Activated T-cell treated with anti-CD3 and anti-CD28 coated beads for 48 hours (primary cell): ENCODE measurements around the gene ZBTB47.

Experiments
- DNase-seq: peaks from one replicate; pipeline ENCODE4 v3.0.0-alpha.2; 2020; ENCODE audit warnings: low read depth

The ZBTB47 gene

DNA sequence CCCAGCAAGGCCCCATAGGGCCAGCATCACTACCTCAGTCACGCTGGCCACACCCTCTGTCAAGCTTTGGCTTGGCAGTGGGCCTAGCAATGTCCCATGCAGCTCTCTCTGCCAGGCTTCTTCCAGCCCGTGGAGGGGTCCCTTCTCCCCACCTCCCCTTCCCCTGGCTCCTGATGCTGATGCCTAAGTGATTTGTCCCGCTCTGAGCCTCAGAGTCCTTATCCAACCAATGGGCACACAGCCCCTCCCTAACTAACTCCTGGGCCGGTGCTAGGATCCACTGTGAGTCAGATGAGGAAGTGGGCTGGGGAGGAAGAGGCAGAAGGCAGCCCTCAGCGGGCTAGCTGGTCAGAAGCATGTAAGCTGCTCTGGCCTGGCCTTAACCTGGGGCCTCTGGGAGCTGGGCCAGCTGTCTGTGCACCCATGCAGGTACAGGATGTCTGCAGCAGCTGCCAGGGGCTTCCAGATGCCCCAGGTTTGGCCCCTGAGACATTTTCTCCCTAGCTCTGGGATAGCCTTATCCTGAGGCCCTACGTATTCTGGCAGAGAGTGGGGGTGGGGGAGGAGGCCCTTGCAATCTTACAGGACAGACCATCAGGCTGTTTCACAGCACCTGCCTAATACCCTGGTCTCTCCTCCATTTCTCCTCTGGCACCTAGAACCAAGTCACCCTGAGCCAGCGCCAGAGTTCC lies 740 bp upstream of the ZBTB47 start:
- DNase-seq: no peak

DNA sequence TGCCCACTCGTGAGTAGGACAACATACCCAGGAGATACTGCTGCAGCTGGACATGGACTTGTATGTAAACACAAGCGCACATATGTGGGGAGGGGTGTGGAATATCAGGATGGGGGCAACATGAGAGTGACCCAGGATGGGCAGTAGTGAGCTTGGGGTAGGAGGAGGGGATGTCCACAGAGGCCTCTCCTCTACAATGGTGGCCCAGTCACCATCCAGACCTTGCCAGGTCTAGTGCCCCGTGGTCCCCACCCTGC lies 266 bp upstream of the ZBTB47 start:
- DNase-seq: no peak

DNA sequence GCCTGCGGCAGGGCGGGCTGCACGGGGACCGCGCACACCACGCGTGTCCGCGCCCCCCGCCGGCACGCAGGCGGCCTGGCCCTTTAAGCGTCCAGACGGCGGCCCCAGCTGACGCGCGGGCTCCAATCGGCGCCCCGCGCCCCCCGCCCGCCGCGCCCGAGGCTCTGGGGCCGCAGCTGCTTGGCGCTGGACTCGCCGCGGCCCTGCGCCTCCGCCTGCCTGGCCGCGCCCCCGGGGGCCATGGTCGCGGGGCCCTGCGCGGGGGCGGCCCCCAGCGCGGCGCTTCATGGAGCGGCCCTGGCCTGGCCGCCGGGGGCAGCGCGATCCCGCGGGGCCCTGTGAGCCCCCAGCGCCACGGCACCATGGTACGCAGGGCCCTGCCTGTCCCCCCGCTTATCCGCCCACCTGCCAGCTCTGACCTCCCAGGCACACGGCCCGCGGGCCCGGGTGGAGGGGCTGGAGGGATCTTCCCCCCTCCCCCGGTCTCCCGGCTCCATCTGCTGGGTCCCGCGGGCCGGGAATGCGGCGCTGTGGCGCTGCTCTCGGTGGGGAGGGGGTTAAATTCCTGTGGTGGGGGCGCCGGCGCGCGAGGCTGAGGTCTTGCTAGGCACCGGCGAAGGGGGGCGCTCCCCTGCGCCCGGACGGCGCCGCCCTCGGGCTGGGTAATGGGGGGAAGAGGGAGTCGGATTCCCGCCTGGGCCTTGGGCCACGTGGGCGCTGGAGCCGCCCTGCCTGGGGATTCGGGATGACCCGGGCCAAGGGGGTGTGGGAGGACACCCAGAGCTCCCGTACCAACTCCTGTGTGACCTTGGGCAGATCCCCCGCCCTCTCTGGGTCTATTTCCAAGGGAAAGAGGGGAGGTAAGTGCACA lies 1.1 kb downstream of the ZBTB47 start:
- no peak for DNase-seq

DNA sequence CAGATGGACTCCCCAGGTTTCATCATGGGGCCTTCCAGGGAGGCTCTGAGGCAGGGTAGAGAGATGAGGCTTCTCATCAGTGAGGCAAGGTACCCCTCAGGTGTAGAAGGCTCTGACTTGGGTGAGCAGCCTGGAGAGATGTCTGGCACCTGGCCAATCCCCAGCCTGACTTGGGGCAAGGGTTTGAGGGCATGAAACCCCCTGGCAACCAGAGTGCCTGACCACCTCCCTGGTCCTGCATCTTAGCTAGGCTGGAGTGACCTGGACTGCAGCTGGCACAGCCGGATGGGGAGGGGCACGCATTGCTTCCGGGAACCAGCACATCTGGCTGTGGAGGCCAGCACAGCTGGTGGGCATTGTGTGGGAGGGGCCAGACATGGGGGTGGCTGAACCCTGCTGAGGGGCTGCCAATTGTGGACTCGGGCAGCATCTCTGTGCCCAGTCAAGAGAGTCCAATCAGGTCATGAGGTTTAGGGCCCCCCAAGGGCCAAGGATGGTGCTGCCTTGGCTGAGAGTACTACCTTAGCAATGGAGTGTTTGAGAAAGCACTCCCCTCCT lies 1.9 kb downstream of the ZBTB47 start:
- no peak for DNase-seq

DNA sequence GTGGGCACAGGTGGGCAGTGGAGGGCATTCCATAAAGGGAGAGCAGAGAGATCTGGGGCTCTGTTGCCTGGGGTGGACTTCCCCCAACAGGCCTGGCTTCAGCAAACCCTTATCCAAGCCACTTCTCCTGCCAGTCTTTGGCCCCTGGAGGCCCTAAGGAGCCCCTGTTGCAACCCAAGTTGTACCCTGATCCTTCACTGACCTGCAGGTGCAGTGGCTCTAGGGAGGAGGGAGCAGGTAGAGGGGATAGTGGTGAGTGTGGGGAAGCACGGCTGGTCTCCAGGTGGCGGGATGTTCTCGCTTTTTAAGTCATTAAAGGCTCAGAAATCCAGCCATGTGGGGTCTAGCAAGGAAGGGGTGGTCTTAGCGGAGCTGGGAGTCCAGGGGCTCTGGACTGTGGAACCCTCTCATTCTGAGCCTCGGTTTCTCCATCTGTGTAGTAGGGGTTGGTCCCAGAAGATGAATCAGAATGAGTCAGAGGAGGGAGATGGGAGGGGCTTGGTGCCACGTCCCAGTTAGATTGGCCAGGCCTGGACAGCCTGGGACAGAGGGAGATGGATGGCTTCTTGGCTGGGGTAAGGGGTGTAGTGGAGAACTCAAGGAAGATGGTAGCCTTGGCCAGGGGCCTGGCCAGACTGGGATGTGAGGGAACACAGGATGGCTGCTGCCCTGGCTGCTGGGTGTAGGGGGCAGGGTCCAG lies 2.6 kb downstream of the ZBTB47 start:
- no peak for DNase-seq

DNA sequence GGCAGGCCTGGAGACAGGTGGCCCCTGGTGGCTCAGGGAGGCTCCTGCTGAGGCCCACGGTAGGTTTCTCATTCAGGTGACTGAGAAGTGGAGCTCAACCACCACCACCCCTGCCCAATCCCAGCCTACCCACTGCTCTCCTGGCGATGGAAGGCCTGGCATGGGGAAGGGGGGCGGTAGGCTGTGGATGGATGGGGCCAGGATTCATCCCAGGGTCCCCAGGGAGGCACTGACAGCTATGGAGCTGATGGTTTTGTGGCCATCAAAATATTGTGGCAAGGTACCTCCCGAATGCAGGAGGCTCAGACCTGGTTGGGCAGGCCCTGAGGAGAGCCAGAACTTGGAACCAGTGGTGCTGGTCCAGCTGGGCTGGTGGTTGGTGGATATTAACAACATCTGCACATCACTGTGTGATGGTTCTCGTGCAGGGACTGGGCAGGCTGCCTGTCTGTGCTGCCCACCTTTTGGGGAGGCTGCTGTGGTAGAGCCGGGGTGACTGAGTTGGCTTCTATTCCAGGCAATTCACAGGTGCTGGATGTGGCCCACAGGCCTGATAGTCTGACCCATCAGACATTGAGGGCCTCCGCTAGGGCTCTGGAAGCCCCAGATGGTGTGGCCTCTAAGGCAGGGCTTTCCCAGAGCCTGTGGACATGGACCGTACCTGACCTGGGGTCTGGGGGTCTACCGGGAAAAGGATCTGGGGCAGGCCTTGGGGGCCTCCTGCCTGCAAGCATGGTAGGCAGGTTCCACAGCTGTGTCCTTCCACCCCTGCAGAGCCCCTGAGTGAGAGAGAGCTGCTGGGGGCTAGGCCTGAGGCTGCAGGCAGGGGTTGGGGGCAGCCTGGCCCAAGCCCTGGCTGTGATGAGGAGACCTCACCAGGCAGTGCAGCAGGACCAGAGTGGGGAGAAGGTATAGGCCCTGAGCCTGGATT lies 3.4 kb downstream of the ZBTB47 start:
- no peak for DNase-seq

DNA sequence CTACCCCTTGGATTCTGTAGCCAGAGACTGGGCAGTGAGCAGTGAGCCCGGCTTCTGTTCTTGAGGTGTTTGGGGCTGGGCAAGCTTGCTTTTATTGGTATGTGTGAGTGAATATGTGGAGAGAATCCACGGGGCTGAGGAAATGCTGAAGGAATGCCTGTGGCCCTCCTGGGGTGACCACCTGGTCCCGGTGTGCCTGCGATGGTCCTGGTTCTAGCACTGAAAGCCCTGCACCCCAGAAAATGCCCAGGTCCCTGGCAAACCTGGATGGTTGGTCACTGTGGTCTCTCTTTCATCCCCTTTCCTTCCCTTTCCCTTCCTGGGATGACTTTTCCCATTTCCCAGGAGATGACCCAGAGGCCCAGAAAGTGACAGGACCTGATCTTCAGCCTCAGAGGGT lies 4.2 kb downstream of the ZBTB47 start:
- DNase-seq: no peak

DNA sequence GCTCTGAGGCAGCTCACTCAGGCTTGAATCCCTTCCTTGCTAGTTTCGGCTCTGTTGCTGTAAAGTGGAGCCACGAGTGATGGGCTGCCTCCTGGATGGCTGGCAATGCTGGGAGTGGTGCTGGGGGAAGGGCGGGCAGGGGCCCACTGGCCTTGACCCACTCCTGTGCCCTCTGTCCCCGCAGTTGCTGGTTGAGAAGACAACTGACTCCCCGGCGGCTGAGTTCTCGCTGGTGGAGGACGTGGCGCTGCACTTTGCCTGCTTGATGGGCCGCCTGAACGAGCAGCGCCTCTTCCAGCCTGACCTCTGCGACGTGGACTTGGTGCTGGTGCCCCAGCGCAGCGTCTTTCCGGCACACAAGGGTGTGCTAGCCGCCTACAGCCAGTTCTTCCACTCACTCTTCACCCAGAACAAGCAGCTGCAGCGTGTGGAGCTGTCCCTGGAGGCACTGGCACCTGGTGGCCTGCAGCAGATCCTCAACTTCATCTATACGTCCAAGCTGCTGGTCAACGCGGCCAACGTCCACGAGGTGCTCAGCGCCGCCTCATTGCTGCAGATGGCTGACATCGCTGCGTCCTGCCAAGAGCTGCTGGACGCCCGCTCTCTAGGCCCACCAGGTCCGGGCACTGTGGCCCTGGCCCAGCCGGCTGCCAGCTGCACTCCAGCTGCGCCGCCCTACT lies 4.7 kb downstream of the ZBTB47 start:
- DNase-seq: no peak

DNA sequence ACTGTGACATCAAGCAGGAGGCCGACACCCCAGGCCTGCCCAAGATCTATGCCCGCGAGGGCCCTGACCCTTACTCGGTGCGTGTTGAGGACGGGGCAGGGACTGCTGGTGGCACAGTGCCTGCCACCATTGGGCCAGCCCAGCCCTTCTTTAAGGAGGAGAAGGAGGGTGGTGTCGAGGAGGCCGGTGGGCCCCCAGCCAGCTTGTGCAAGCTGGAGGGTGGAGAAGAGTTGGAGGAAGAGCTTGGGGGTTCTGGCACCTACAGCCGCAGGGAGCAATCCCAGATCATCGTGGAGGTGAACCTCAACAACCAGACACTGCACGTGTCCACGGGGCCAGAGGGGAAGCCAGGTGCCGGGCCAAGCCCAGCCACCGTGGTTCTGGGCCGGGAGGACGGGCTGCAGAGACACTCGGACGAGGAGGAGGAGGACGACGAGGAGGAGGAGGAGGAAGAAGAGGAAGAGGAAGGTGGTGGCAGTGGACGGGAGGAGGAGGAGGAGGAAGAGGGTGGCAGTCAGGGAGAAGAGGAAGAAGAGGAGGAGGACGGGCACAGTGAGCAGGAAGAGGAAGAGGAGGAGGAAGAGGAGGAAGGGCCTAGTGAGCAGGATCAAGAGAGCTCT lies 5.4 kb downstream of the ZBTB47 start:
- DNase-seq: no peak

DNA sequence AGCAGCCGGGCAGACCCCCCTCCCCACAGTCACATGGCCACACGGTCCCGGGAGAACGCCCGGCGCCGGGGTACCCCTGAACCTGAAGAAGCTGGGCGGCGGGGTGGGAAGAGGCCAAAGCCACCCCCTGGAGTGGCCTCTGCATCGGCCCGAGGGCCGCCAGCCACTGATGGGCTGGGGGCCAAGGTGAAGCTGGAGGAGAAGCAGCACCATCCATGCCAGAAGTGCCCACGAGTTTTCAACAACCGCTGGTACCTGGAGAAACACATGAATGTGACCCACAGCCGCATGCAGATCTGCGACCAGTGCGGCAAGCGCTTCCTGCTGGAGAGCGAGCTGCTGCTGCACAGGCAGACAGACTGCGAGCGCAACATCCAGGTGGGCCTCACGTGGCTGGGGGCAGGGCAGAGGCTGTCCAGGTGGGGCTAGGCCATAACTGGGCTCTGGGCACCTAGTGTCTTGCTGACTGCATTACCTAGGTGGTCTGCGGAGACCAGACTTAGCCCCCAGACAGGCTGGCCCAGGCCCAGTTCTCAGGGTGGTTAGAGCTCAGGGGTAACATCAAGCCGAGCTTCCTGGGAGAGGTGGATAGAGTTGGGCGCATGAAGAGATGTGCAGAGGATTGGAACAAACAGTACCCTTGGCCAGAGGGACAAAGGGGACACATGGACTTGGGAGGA lies 6.1 kb downstream of the ZBTB47 start:
- no peak for DNase-seq

DNA sequence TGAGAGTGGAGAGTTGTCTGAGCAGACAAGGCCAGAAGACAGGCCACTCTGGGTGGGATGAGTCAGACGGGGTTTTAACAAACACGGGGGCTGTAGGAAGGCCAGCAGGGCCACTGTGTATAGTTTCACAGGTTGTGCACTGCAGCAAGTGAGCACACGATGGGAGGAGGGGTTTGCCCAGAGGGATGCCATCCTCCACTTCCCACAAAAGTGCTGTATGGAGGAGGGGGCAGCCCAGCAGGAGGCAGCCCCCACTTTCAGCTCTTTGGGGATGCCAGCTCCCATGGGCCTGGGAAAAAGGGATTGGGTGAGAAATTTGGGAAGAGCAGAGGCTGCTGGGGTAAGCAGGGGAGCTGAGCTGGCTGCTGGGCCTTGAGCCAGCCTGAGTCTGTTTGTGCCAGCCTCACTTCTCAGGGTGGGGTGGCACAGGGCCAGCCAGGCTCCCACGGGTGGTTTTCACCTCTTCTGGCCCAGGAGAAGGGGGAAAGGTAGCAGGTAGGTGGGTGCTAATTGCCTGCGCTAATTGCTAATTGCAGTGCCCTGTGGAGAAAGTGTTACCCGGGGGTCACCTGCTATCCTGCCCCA lies 6.7 kb downstream of the ZBTB47 start:
- no peak for DNase-seq

DNA sequence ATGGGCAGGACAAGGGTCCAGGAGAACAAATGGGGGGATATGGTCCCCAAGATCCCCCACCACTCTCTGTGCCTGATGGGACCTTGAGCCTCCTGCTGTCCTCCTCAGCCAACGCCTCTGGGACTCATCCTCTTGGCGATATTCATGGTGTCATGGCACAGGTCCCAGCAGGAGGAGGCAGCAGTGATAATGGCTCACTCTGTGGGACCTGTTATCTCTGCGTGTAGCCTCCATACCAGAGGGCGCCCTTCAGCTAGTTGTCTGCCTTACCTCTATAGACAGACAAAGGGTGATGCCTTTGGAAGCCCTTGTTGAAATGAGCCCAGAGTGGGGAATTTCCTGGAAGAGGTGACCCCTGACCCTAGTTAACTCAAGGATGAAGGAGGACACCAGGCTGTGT lies 7.4 kb downstream of the ZBTB47 start:
- DNase-seq: no peak

DNA sequence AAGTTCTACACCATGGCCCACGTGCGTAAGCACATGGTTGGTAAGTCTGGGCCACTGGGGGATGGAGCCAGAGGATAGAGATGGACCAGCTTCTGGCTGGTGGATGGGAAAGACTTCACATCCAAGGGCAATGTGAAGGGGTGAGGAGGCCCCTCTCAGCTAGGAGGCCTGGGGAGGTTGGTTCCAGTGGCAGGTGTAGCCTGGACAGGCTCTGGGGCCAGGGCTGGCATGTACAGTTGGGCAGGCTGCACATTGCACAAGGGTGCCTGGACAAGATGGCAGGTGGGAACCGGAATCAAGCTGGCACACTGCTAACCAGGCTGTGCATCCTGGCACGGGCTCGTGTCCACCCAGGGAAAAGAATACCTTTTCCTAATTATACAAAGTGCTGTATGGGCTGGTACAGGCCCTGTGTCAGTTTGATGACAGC lies 8.1 kb downstream of the ZBTB47 start:
- DNase-seq: no peak

DNA sequence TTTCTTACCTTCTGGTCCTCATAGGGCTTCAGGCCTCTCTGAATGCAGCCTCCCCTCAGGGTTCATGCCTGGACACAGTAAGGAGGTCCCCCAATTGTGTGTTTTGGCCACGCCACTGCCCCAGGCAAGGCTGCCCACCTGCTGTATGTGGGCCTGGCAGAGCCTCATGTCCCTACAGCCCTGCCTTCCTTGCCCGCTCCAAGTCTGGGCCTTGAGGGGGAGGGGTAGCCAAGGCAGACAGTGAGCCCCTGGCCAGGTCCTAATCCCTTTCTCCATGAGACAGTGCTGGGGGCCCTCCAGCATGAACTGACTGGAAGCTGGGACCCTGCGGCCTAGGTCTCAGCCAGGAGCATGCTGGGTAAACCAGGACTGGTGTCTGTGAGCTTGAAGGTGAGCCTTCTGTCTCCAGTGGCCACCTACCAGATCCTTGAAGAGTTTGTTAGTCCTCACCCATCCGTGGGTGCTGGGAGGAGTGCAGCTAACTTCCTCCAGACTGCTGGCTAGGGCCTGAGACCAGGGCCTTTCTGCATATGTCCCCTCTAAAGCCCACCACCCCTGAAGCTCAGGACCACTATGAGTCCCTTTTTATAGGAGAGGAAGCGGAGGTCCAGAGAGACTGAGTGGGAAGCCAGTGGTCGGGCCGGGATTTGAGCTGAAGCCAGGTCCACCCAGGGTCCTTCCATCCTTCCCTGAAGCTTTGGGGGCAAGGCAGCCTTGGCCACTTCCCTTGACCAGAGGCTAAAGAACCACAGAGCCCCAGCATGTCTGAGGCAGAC lies 8.7 kb downstream of the ZBTB47 start:
- DNase-seq: no peak

DNA sequence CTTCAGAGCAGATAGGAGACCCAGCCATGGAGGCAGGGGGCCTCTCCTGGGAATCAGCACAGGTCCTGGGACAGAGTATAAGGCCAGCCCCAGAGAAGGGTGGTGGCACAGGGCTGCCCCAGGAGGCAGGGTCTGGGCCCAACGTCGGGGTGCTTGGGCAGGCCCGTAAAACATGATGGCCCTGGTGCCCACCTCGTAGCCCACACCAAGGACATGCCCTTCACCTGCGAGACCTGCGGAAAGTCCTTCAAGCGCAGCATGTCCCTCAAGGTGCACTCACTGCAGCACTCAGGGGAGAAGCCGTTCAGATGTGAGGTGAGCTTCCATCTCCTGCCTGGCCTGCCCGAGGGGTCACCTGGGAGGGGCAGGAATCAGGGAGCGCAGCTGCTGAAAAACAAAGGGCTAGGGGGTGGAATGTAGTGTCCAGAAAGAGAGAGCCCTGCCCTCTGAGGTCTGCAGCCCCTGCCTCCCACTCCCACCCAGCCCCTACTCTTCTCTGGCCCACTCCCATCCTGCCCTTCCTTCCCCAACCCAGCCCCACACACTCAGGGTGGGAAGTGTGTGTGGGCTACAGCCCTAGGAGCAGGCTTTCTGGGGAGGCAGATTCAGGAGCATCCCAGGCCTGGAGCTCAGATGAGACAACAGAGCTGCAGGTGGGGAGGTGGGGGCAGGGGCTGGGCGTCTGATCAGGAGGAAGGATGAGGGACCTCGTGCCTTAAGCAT lies 9.5 kb downstream of the ZBTB47 start:
- no peak for DNase-seq

DNA sequence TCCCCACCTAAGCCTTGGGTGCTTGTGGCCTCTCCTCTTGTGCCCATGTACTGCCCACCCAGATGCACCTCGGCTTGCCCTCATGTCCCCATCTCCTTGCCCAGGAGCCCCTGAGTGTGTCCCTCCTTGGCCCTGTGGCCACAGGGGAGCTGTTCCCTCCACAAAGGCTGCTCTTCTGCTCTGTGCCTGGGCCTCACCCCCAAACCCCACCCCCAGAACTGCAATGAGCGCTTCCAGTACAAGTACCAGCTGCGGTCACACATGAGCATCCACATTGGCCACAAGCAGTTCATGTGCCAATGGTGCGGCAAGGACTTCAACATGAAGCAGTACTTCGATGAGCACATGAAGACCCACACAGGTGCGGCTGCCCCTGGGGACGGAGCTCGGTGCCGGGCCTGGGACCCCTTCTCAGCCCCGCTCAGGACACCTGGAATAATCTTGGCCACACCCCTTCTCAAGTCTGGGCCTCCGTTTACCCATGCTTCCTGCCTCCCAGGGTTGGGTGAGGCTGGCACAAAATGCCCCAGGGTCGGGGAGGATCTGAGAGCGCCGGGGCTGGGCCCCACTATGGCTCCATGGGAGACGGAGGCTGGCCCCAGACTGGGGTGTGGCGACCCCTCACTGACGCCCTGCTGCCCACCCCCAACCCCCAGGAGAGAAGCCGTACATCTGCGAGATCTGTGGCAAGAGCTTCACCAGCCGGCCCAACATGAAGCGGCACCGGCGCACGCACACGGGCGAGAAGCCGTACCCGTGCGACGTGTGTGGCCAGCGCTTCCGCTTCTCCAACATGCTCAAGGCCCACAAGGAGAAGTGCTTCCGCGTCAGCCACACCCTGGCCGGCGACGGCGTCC lies 10.3 kb downstream of the ZBTB47 start:
- no peak for DNase-seq

DNA sequence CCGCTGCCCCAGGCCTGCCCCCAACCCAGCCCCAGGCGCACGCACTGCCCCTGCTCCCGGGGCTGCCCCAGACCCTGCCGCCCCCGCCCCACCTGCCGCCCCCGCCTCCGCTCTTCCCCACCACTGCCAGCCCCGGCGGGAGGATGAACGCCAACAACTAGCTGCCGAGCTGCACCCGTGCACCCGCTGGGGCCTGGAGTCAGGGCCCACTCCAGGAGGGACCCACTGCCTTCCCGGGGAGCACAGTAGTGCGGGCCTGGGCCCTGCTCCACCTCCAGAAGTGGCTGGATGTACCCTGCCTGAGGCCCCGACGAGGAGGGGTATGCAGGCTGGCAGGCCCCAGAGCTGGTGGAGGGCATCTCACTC lies 10.9 kb downstream of the ZBTB47 start:
- DNase-seq: no peak
